Heart left ventricle (tissue), 13 donors: Measurements from ENCODE around the gene MTCP1.

Experiments
- CTCF ChIP-seq, 12 donors: fragments of 200-600 bp; sonication (generic) in 4 of 12; IDR thresholded peaks; one replicate each; pipeline versions ENCODE4 v1.5.0 to v1.8.0; 2018 to 2022; ENCODE audit warnings: antibody characterized with exemption in 12 of 12, mild to moderate bottlenecking in 5 of 12
- POLR2A ChIP-seq, 2 donors: fragments of 450-650 bp; IDR thresholded peaks; one replicate each; pipeline ENCODE4 v1.6.1; 2017; ENCODE audit warnings: antibody characterized with exemption in 2 of 2, mild to moderate bottlenecking in 2 of 2, moderate library complexity in 2 of 2
- donor health status: ischemic (EF 13 %, LVEDD 7.1; RV severe dilation, severe dysfunction).
- donor health status: DM: no; HTN: yes; CAD: no.
- donor health status: DM: no; HTN: no; CAD: no.
- donor health status: ischemic (EF 25% LVEDD 6.9; RV normal size, moderate dysfunction).
- donor health status: ischemic (EF 25% LVEDD 5.7; RV mildly dilated, moderate dysfunction).
- donor health status: ischemic (EF 35%, LVEDD 5.7; RV mildly dilated, moderate dysfunction).
- donor health status: nonischemic (EF 11% LVEDD 7.7; RV severe dilation, severe dysfunction).
- donor health status: DM: yes; HTN: yes; CAD: no.
- donor health status: PGD.
- donor health status: ischemic (EF 29% LVEDD 5.4; RV normal size, mild dysfunction).
- donor health status: nonischemic (EF 23%, LVEDD 6.1; RV moderate dilation, normal function).

GRCh38 chrX:155069414-155069813, 1.5 kb downstream of the MTCP1 start:
- TF ChIP-seq CTCF (IDR thresholded peaks at IDR 0.05) (no peak), POLR2A (IDR thresholded peaks at IDR 0.05) (no peak)
